Adrenal gland (tissue), 12 donors: ENCODE measurements around the gene KIF5A. TPM values are rescaled to one million over a fixed set of nuclear protein-coding genes. Genes with fewer than 3 reads are reported as not detected.

Source experiments
- DNase-seq, 7 donors: peaks; one replicate each; pipeline ENCODE4 v3.0.0-alpha.2; 2019 to 2020
- H3K27ac ChIP-seq, 5 donors: fragments of 200-600 bp; sonication (generic) in 4 of 5; 1 replicate in 3 of 5; 2 replicates in 2 of 5; pipeline versions ENCODE4 v1.5.1 to v1.8.0; 2016 to 2020; ENCODE audit warnings: mild to moderate bottlenecking in 1 of 5
- H3K27me3 ChIP-seq: fragments of 200-600 bp; 2 replicates; pipeline ENCODE4 v1.8.0; 2021
- H3K36me3 ChIP-seq, 2 donors: fragments of 200-600 bp; replicated peaks in 1 of 2; 1 replicate in 1 of 2; 2 replicates in 1 of 2; pipeline versions ENCODE4 v1.5.1 to v1.8.0; 2018 to 2022
- H3K4me1 ChIP-seq, 2 donors: fragments of 200-600 bp; replicated peaks in 1 of 2; 1 replicate in 1 of 2; 2 replicates in 1 of 2; pipeline versions ENCODE4 v1.5.1 to v1.8.0; 2018 to 2021
- H3K4me3 ChIP-seq, 4 donors: fragments of 200-600 bp; sonication (generic) in 3 of 4; one replicate each; pipeline ENCODE4 v1.5.1; 2016 to 2018
- H3K9me3 ChIP-seq, 3 donors: fragments of 200-600 bp; sonication (generic) in 1 of 3; replicated peaks in 1 of 3; 1 replicate in 2 of 3; 2 replicates in 1 of 3; pipeline versions ENCODE4 v1.5.1 to v1.8.0; 2016 to 2021
- CTCF ChIP-seq, 6 experiments: fragments of 450-650 bp in 4 of 6; fragments of 200-600 bp in 2 of 6; sonication (generic) in 1 of 6; IDR thresholded peaks; 1 replicate in 5 of 6; 2 replicates in 1 of 6; pipeline versions ENCODE4 v1.5.1 to v1.8.0; 2016 to 2021; ENCODE audit warnings: antibody characterized with exemption in 6 of 6, mild to moderate bottlenecking in 2 of 6, moderate library complexity in 1 of 6
- POLR2A ChIP-seq, 2 donors: fragments of 450-650 bp; IDR thresholded peaks; one replicate each; pipeline ENCODE4 v1.6.1; 2017; ENCODE audit warnings: antibody characterized with exemption in 2 of 2, mild to moderate bottlenecking in 2 of 2, moderate library complexity in 1 of 2
- WGBS, 4 donors: extraction: QIAGEN DNeasy Blood & Tissue Kit in 2 of 4; methylation state at CpG; one replicate each; pipeline versions ENCODE4 v1.1.5 to v1.1.7; 2013 to 2017; 5-methylcytosine and 5-hydroxymethylcytosine counted together
- intact Hi-C, 2 donors: fragments of 100-400 bp; cut with DNase I; formaldehyde crosslinking; loops; one replicate each; pipeline versions ENCODE4 v1.14.1 to v1.15.0; 2022 to 2023
- polyA plus RNA-seq, 3 donors: library from polyadenylated mRNA; stranded (reverse); fragments of 200-250 nt in 2 of 3; fragments of 350-450 nt in 1 of 3; fragmentation: Illumina TruSeq in 1 of 3; extraction: RNeasy Lipid Tissue Mini Kit (QIAGEN cat#74804) in 1 of 3; gene quantifications; one replicate each; pipeline ENCODE4 v1.2.3, GENCODE V29; 2013 to 2014
- total RNA-seq, 9 donors: library from RNA; depleted of rRNA in 4 of 9; stranded (reverse); fragments of >200 nt in 4 of 9; fragments of 120-200 nt in 1 of 9; fragmentation: NEBNext Ultra II Directional in 1 of 9; extraction: Animal tissue kit (Norgen Biotek cat#: 25700) in 1 of 9; gene quantifications; one replicate each; pipeline versions ENCODE4 v1.1.0 to v1.2.4, GENCODE V29; 2013 to 2023
- donor health status: healthy with polysubstance abuse.
- donor health status: Bipolar disorder and iron deficiency.
- donor health status: DM: yes; HTN: yes; CAD: no.
- donor health status: DM: no; HTN: no; CAD: no.
- donor health status: DM: no; HTN: no; CAD: no.
- donor health status: DM: yes; HTN: yes; CAD: no.

KIF5A gene
- total and polyA plus RNA-seq, 12 donors: 0.32 to 7.6 (median 2.1) TPM; not detected in 1

DNA sequence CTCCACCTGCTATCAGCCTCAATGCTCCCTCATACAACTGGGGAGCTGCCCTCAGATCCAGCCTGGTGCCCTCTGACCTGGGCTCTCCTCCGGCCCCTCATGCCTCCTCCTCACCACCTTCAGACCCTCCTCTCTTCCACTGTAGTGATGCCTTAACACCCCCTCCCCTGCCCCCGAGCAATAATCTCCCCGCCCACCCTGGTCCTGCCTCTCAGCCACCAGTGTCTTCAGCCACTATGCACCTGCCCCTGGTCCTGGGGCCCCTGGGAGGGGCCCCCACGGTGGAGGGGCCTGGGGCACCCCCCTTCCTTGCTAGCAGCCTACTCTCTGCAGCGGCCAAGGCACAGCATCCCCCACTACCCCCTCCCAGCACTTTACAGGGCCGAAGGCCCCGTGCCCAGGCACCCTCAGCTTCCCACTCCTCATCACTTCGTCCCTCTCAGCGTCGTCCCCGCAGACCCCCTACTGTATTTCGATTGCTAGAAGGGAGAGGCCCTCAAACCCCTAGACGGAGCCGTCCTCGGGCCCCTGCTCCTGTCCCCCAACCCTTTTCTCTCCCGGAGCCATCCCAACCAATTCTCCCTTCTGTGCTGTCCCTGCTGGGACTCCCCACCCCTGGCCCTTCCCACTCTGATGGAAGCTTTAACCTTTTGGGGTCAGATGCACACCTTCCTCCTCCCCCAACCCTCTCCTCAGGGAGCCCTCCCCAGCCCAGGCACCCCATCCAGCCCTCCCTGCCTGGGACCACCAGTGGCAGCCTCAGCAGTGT, 24.0 kb upstream of the KIF5A start:
- WGBS, 4 donors: 76 to 87% (median 79%) methylated on average over 15 to 16 of the region's 16 CpGs
- Histone ChIP-seq H3K27me3 (no peaks in the 10 kb centered on the region), H3K9me3 (no peaks in the 10 kb centered on the region), H3K36me3 (peaks cover 0 to 64% of the 10 kb centered on the region in 2 donors), H3K4me3 (no peak overlapping the region), H3K27ac (peak overlapping the region in 1 of 5 donors; percentile 17), H3K4me1 (peaks cover 32% of the 10 kb centered on the region in 2 donors)
- TF ChIP-seq CTCF (IDR thresholded peaks at IDR 0.05): no peak
- TF ChIP-seq POLR2A (IDR thresholded peaks at IDR 0.05): no peak
- intact Hi-C loops: no loop called here
- no peak for DNase-seq

DNA sequence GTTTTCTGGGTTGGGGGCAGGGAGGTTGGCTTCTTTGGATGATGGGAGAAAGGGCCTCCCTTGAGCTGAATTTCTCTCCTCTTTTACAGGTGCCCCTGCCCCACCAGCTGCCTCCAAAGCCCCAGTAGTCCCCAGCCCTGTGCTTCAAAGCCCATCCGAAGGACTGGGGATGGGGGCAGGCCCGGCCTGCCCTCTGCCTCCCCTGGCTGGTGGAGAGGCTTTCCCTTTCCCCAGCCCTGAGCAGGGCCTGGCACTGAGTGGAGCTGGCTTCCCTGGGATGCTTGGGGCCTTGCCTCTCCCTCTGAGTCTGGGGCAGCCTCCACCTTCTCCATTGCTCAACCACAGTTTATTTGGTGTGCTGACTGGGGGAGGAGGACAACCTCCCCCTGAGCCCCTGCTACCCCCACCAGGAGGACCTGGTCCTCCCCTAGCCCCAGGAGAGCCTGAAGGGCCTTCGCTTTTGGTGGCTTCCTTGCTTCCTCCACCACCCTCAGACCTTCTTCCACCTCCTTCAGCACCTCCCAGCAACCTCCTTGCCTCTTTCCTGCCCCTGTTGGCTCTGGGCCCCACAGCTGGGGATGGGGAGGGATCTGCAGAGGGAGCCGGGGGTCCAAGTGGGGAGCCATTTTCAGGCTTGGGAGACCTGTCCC, 23.2 kb upstream of the KIF5A start:
- no peak for DNase-seq
- Histone ChIP-seq H3K27ac (peak overlapping the region in 2 of 5 donors; percentile 17 to 40), H3K9me3 (no peaks in the 10 kb centered on the region), H3K27me3 (no peaks in the 10 kb centered on the region), H3K4me1 (peaks cover 24% of the 10 kb centered on the region in 2 donors), H3K4me3 (no peak overlapping the region), H3K36me3 (peaks cover 0 to 72% of the 10 kb centered on the region in 2 donors)
- intact Hi-C loops: no loop called here
- TF ChIP-seq CTCF (IDR thresholded peaks at IDR 0.05) (no peak), POLR2A (IDR thresholded peaks at IDR 0.05) (no peak)
- 72 to 86% (median 77%) methylated on average over 4 of the region's 4 CpGs for WGBS, 4 donors

- Histone ChIP-seq H3K4me3 (no peak overlapping the region), H3K27ac (no peak overlapping the region), H3K36me3 (peaks cover 0 to 78% of the 10 kb centered on the region in 2 donors), H3K4me1 (peaks cover 18% of the 10 kb centered on the region in 2 donors), H3K27me3 (no peaks in the 10 kb centered on the region), H3K9me3 (no peaks in the 10 kb centered on the region)
- 64 to 87% (median 73%) methylated on average over 5 of the region's 5 CpGs for WGBS, 4 donors
- TF ChIP-seq POLR2A (IDR thresholded peaks at IDR 0.05) (no peak), CTCF (IDR thresholded peaks at IDR 0.05) (no peak)
- intact Hi-C loops: no loop called here
- no peak for DNase-seq
These were observed 22.7 kb upstream of the KIF5A start for GRCh38 chr12:57527184-57527583.

- peaks cover 0 to 88% of the 10 kb centered on the region in 2 donors for H3K36me3 ChIP-seq
- no peaks in the 10 kb centered on the region for H3K9me3 ChIP-seq
- peaks cover 17% of the 10 kb centered on the region in 2 donors for H3K4me1 ChIP-seq
- no peak overlapping the region for H3K4me3 ChIP-seq
- H3K27ac ChIP-seq: no peak overlapping the region
- no peaks in the 10 kb centered on the region for H3K27me3 ChIP-seq
- intact Hi-C loops: no loop called here
- 82 to 95% (median 86%) methylated on average over 4 to 12 of the region's 12 CpGs for WGBS, 4 donors
- DNase-seq: no peak
- TF ChIP-seq CTCF (IDR thresholded peaks at IDR 0.05): no peak
- no peak for TF ChIP-seq POLR2A (IDR thresholded peaks at IDR 0.05)
These were observed 21.7 kb upstream of the KIF5A start for GRCh38 chr12:57528176-57528575.
